Hepatocyte (in vitro differentiated cells): Measurements from ENCODE around the gene TACO1.

Source experiments
- CTCF ChIP-seq: fragments of 200-600 bp; sonication (generic); IDR thresholded peaks from 2 replicates; pipeline ENCODE4 v1.5.1; 2016; ENCODE audit warnings: antibody characterized with exemption, mild to moderate bottlenecking; ENCODE audit not compliant: poor library complexity
- EZH2 ChIP-seq: fragments of 200-600 bp; sonication (generic); IDR thresholded peaks from 2 replicates; pipeline ENCODE4 v1.6.1; 2016; ENCODE audit warnings: antibody characterized with exemption, mild to moderate bottlenecking, borderline replicate concordance
- EZH2phosphoT487 ChIP-seq: fragments of 200-600 bp; sonication (generic); IDR thresholded peaks from one replicate; pipeline ENCODE4 v1.6.1; 2018; ENCODE audit warnings: antibody characterized with exemption, mild to moderate bottlenecking, low read depth, moderate library complexity; ENCODE audit not compliant: unreplicated experiment, severe bottlenecking

GRCh38 chr17:63592797-63593196 lies 7.9 kb upstream of the TACO1 start:
- TF ChIP-seq CTCF: no peak
- TF ChIP-seq EZH2: no peak
- TF ChIP-seq EZH2phosphoT487: no peak
